ENCODE results near the gene OR13C5. TPM values are rescaled to one million over a fixed set of nuclear protein-coding genes. Genes with fewer than 3 reads are reported as not detected.
"Not testable (repeated sequence)": the region's sequence is repeated elsewhere in the genome, so short reads cannot be mapped to it uniquely, and the experiment has no call there.

The OR13C5 gene
- polyA plus RNA-seq, 2 donors, result not detected

- 70 to 74% methylated on average over 3 of the region's 3 CpGs for WGBS, 2 donors
- no peaks in the 10 kb centered on the region for H3K9me3 ChIP-seq (ENCODE audit: control insufficient read depth in 2 of 2, insufficient read depth in 1 of 2, low read depth in 1 of 2, low read length in 1 of 2)
- H3K4me1 ChIP-seq (ENCODE audit: control insufficient read depth in 2 of 2, insufficient read depth in 2 of 2, low read length in 1 of 2), result no peaks in the 10 kb centered on the region
- no peaks in the 10 kb centered on the region for H3K27me3 ChIP-seq (ENCODE audit: control insufficient read depth in 1 of 2, insufficient read depth in 2 of 2, low read length in 2 of 2)
- no peak overlapping the region for H3K4me3 ChIP-seq (ENCODE audit: low read depth in 1 of 2, low read length in 2 of 2)
- H3K27ac ChIP-seq (ENCODE audit: low read depth in 2 of 2, low read length in 1 of 2), result no peak overlapping the region
- no peaks in the 10 kb centered on the region for H3K36me3 ChIP-seq (ENCODE audit: control insufficient read depth in 2 of 2, insufficient read depth in 2 of 2, low read length in 1 of 2)
Measured at GRCh38 chr9:104604801-104605200, 5.6 kb upstream of the OR13C5 start.

GRCh38 chr9:104598749-104599148, 464 bp downstream of the OR13C5 start:
- not testable (repeated sequence) for H3K4me3 ChIP-seq (ENCODE audit: low read depth in 1 of 2, low read length in 2 of 2); H3K9me3 ChIP-seq (ENCODE audit: control insufficient read depth in 2 of 2, insufficient read depth in 1 of 2, low read depth in 1 of 2, low read length in 1 of 2); H3K36me3 ChIP-seq (ENCODE audit: control insufficient read depth in 2 of 2, insufficient read depth in 2 of 2, low read length in 1 of 2); H3K27me3 ChIP-seq (ENCODE audit: control insufficient read depth in 1 of 2, insufficient read depth in 2 of 2, low read length in 2 of 2); H3K27ac ChIP-seq (ENCODE audit: low read depth in 2 of 2, low read length in 1 of 2); H3K4me1 ChIP-seq (ENCODE audit: control insufficient read depth in 2 of 2, insufficient read depth in 2 of 2, low read length in 1 of 2)
- 65 to 66% methylated on average over 2 to 3 of the region's 3 CpGs for WGBS, 2 donors

GRCh38 chr9:104589626-104590025, 9.6 kb downstream of the OR13C5 start:
- 22 to 74% methylated on average over 1 of the region's 1 CpG for WGBS, 2 donors
- no peaks in the 10 kb centered on the region for H3K27me3 ChIP-seq (ENCODE audit: control insufficient read depth in 1 of 2, insufficient read depth in 2 of 2, low read length in 2 of 2)
- H3K4me1 ChIP-seq (ENCODE audit: control insufficient read depth in 2 of 2, insufficient read depth in 2 of 2, low read length in 1 of 2), result no peaks in the 10 kb centered on the region
- H3K4me3 ChIP-seq (ENCODE audit: low read depth in 1 of 2, low read length in 2 of 2), result no peak overlapping the region
- no peaks in the 10 kb centered on the region for H3K9me3 ChIP-seq (ENCODE audit: control insufficient read depth in 2 of 2, insufficient read depth in 1 of 2, low read depth in 1 of 2, low read length in 1 of 2)
- H3K27ac ChIP-seq (ENCODE audit: low read depth in 2 of 2, low read length in 1 of 2), result no peak overlapping the region
- H3K36me3 ChIP-seq (ENCODE audit: control insufficient read depth in 2 of 2, insufficient read depth in 2 of 2, low read length in 1 of 2), result no peaks in the 10 kb centered on the region

GRCh38 chr9:104586496-104587180, 12.6 kb downstream of the OR13C5 start:
- no peaks in the 10 kb centered on the region for H3K36me3 ChIP-seq (ENCODE audit: control insufficient read depth in 2 of 2, insufficient read depth in 2 of 2, low read length in 1 of 2)
- no peak overlapping the region for H3K4me3 ChIP-seq (ENCODE audit: low read depth in 1 of 2, low read length in 2 of 2)
- H3K27me3 ChIP-seq (ENCODE audit: control insufficient read depth in 1 of 2, insufficient read depth in 2 of 2, low read length in 2 of 2), result no peaks in the 10 kb centered on the region
- no peaks in the 10 kb centered on the region for H3K4me1 ChIP-seq (ENCODE audit: control insufficient read depth in 2 of 2, insufficient read depth in 2 of 2, low read length in 1 of 2)
- no peaks in the 10 kb centered on the region for H3K9me3 ChIP-seq (ENCODE audit: control insufficient read depth in 2 of 2, insufficient read depth in 1 of 2, low read depth in 1 of 2, low read length in 1 of 2)
- WGBS, 2 donors, result 42 to 72% methylated on average over 1 of the region's 1 CpG
- no peak overlapping the region for H3K27ac ChIP-seq (ENCODE audit: low read depth in 2 of 2, low read length in 1 of 2)

GRCh38 chr9:104580562-104580961, 18.7 kb downstream of the OR13C5 start:
- no peaks in the 10 kb centered on the region for H3K9me3 ChIP-seq (ENCODE audit: control insufficient read depth in 2 of 2, insufficient read depth in 1 of 2, low read depth in 1 of 2, low read length in 1 of 2)
- H3K4me1 ChIP-seq (ENCODE audit: control insufficient read depth in 2 of 2, insufficient read depth in 2 of 2, low read length in 1 of 2), result no peaks in the 10 kb centered on the region
- H3K4me3 ChIP-seq (ENCODE audit: low read depth in 1 of 2, low read length in 2 of 2), result no peak overlapping the region
- no peaks in the 10 kb centered on the region for H3K27me3 ChIP-seq (ENCODE audit: control insufficient read depth in 1 of 2, insufficient read depth in 2 of 2, low read length in 2 of 2)
- 79 to 91% methylated on average over 1 of the region's 1 CpG for WGBS, 2 donors
- no peaks in the 10 kb centered on the region for H3K36me3 ChIP-seq (ENCODE audit: control insufficient read depth in 2 of 2, insufficient read depth in 2 of 2, low read length in 1 of 2)
- H3K27ac ChIP-seq (ENCODE audit: low read depth in 2 of 2, low read length in 1 of 2), result no peak overlapping the region

- Histone ChIP-seq H3K27me3 (ENCODE audit: control insufficient read depth in 1 of 2, insufficient read depth in 2 of 2, low read length in 2 of 2) (no peaks in the 10 kb centered on the region), H3K4me3 (ENCODE audit: low read depth in 1 of 2, low read length in 2 of 2) (no peak overlapping the region), H3K9me3 (ENCODE audit: control insufficient read depth in 2 of 2, insufficient read depth in 1 of 2, low read depth in 1 of 2, low read length in 1 of 2) (no peaks in the 10 kb centered on the region), H3K27ac (ENCODE audit: low read depth in 2 of 2, low read length in 1 of 2) (no peak overlapping the region), H3K36me3 (ENCODE audit: control insufficient read depth in 2 of 2, insufficient read depth in 2 of 2, low read length in 1 of 2) (no peaks in the 10 kb centered on the region), H3K4me1 (ENCODE audit: control insufficient read depth in 2 of 2, insufficient read depth in 2 of 2, low read length in 1 of 2) (no peaks in the 10 kb centered on the region)
- WGBS, 2 donors, result 79 to 84% methylated on average over 5 of the region's 5 CpGs
Measured at GRCh38 chr9:104577263-104577662, 21.9 kb downstream of the OR13C5 start.

GRCh38 chr9:104575456-104575855, 23.8 kb downstream of the OR13C5 start:
- 66 to 70% methylated on average over 2 of the region's 2 CpGs for WGBS, 2 donors
- no peak overlapping the region for H3K27ac ChIP-seq (ENCODE audit: low read depth in 2 of 2, low read length in 1 of 2)
- H3K27me3 ChIP-seq (ENCODE audit: control insufficient read depth in 1 of 2, insufficient read depth in 2 of 2, low read length in 2 of 2), result no peaks in the 10 kb centered on the region
- no peaks in the 10 kb centered on the region for H3K36me3 ChIP-seq (ENCODE audit: control insufficient read depth in 2 of 2, insufficient read depth in 2 of 2, low read length in 1 of 2)
- no peak overlapping the region for H3K4me3 ChIP-seq (ENCODE audit: low read depth in 1 of 2, low read length in 2 of 2)
- H3K9me3 ChIP-seq (ENCODE audit: control insufficient read depth in 2 of 2, insufficient read depth in 1 of 2, low read depth in 1 of 2, low read length in 1 of 2), result no peaks in the 10 kb centered on the region
- no peaks in the 10 kb centered on the region for H3K4me1 ChIP-seq (ENCODE audit: control insufficient read depth in 2 of 2, insufficient read depth in 2 of 2, low read length in 1 of 2)

- 56 to 63% methylated on average over 1 of the region's 1 CpG for WGBS, 2 donors
- no peaks in the 10 kb centered on the region for H3K9me3 ChIP-seq (ENCODE audit: control insufficient read depth in 2 of 2, insufficient read depth in 1 of 2, low read depth in 1 of 2, low read length in 1 of 2)
- H3K4me3 ChIP-seq (ENCODE audit: low read depth in 1 of 2, low read length in 2 of 2), result no peak overlapping the region
- H3K27ac ChIP-seq (ENCODE audit: low read depth in 2 of 2, low read length in 1 of 2), result no peak overlapping the region
- no peaks in the 10 kb centered on the region for H3K4me1 ChIP-seq (ENCODE audit: control insufficient read depth in 2 of 2, insufficient read depth in 2 of 2, low read length in 1 of 2)
- no peaks in the 10 kb centered on the region for H3K36me3 ChIP-seq (ENCODE audit: control insufficient read depth in 2 of 2, insufficient read depth in 2 of 2, low read length in 1 of 2)
- H3K27me3 ChIP-seq (ENCODE audit: control insufficient read depth in 1 of 2, insufficient read depth in 2 of 2, low read length in 2 of 2), result no peaks in the 10 kb centered on the region
Measured at GRCh38 chr9:104572612-104573011, 26.6 kb downstream of the OR13C5 start.

GRCh38 chr9:104568868-104569267, 30.3 kb downstream of the OR13C5 start, which contains the start of gene OR13C8:
TSS of gene OR13C8 (plus strand) at chr9:104569168. CDS start at chr9:104569168, 0 bp downstream.
- Histone ChIP-seq H3K9me3 (ENCODE audit: control insufficient read depth in 2 of 2, insufficient read depth in 1 of 2, low read depth in 1 of 2, low read length in 1 of 2) (no peaks in the 10 kb centered on the region), H3K27me3 (ENCODE audit: control insufficient read depth in 1 of 2, insufficient read depth in 2 of 2, low read length in 2 of 2) (no peaks in the 10 kb centered on the region), H3K4me3 (ENCODE audit: low read depth in 1 of 2, low read length in 2 of 2) (no peak within 1 kb of the TSS), H3K4me1 (ENCODE audit: control insufficient read depth in 2 of 2, insufficient read depth in 2 of 2, low read length in 1 of 2) (no peaks in the 10 kb centered on the region), H3K27ac (ENCODE audit: low read depth in 2 of 2, low read length in 1 of 2) (no peak within 1 kb of the TSS), H3K36me3 (ENCODE audit: control insufficient read depth in 2 of 2, insufficient read depth in 2 of 2, low read length in 1 of 2) (no peaks in the 10 kb centered on the region)
- WGBS, 2 donors, result 90% methylated on average over 4 of the region's 4 CpGs

GRCh38 chr9:104564358-104564757, 34.9 kb downstream of the OR13C5 start:
- Histone ChIP-seq H3K9me3 (ENCODE audit: control insufficient read depth in 2 of 2, insufficient read depth in 1 of 2, low read depth in 1 of 2, low read length in 1 of 2) (no peaks in the 10 kb centered on the region), H3K36me3 (ENCODE audit: control insufficient read depth in 2 of 2, insufficient read depth in 2 of 2, low read length in 1 of 2) (no peaks in the 10 kb centered on the region), H3K4me1 (ENCODE audit: control insufficient read depth in 2 of 2, insufficient read depth in 2 of 2, low read length in 1 of 2) (no peaks in the 10 kb centered on the region), H3K27me3 (ENCODE audit: control insufficient read depth in 1 of 2, insufficient read depth in 2 of 2, low read length in 2 of 2) (no peaks in the 10 kb centered on the region), H3K4me3 (ENCODE audit: low read depth in 1 of 2, low read length in 2 of 2) (no peak overlapping the region), H3K27ac (ENCODE audit: low read depth in 2 of 2, low read length in 1 of 2) (no peak overlapping the region)
- 51 to 67% methylated on average over 1 of the region's 1 CpG for WGBS, 2 donors
